HG03457 (cell line): ENCODE data around the gene HIBADH.

Experiments
- ATAC-seq: cut with Tn5 transposase; IDR thresholded peaks from one replicate; pipeline ENCODE4 v1.9.1; 2021; ENCODE audit warnings: moderate number of reproducible peaks; ENCODE audit not compliant: unreplicated experiment

Gene HIBADH

GRCh38 chr7:27662490-27663205 is at the start of gene HIBADH:
TSS of gene HIBADH (minus strand) at chr7:27662883. CDS start at chr7:27662788, 95 bp downstream.
- ATAC-seq: peak; percentile 99

DNA sequence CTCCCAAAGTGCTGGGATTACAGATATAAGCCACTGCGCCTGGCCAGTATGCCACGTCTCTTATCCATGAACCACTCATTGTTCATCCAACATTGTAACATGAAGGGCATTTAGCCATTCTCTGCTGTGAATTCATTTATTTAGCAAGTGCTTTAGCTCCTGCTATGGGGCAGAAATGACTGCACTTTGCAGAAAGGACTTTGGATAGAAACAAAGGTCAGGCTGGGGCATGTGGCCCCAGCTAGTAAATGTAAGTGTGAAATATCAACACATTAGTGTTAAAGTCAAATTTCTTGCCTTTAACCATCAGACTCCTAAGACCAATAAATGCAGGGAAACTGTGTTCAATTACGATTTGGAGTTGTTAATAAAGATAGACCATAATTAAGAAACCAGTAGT is 49.5 kb upstream of the HIBADH start:
- no peak for ATAC-seq

DNA sequence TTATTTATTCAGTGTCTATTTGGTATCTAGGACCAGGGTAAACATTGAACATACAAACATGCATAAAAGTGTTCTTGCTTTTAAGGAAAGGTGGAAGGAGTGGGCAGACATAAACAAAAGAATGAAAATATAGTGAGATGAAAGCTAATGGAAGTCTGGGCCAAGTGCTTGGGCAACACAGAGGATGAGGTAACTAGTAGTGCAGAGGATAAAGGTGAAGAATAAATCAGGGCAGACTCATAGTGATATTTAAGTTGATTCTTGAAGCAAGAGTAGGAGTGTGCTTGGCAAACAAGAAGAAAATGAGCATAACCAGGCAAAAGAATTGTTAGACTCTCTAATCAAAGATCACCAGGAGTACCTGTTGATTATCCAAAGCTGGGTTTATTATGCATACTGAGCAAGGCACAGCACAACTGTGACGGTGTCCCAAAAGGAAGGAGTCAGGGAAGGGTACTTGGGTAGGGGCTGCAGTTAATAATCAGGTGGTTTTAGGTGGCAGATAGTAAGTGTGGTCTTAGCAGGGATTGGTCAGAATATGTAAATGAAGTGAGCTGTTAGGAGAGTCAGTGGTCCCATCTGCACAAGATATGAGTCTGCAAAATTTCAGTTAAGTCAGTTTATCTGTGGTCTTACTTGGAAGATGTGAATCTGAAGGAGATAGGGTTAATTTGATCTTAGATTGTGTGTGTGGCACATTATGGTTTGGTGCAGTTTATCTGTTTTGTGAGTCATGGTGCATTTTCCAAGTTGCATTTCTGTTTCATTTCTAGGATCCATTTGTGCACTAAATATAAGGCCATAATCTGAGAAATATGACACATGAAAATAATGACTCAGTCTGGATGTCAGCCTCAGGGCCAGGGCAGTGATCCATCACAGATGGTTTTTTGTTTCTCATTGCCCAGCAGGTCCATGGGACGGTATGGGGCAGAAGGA is 46.7 kb upstream of the HIBADH start:
- ATAC-seq: no peak

DNA sequence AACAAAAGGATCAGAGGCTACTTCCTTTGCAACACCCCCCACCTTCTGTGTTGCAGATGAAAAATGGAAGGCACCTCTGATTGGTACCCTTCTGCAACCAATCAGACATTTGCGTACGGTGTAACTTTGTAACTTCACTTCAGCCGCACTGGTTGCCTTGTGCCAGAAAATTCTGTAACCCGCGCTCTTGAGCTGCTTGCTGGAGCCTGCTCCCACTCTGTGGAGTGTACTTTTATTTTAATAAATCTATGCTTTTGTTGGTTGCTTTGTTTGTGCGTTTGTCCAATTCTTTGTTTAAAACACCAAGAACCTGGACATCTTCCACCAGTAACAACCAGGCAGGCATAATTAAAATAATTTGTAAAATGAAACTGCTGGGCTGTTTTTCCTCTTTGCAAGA is 45.8 kb upstream of the HIBADH start:
- ATAC-seq: no peak

DNA sequence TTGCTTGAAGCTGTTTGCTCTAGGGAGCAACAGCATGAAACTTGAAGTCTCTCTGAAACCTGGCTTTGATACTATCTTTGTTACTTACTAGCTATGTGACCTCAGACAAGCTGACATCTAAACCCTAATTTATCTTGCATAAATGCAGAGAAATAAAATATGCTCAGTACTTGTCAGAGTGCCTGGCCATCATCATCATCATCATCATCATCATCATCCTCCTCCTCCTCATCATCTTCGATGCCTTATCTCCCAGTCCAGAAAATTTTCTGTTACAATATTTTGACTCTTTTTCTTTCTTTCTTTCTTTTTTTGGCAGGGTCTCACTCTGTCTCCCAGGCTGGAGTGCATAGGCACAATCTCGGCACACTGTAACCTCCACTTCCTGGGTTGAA is 42.5 kb upstream of the HIBADH start:
- no peak for ATAC-seq

DNA sequence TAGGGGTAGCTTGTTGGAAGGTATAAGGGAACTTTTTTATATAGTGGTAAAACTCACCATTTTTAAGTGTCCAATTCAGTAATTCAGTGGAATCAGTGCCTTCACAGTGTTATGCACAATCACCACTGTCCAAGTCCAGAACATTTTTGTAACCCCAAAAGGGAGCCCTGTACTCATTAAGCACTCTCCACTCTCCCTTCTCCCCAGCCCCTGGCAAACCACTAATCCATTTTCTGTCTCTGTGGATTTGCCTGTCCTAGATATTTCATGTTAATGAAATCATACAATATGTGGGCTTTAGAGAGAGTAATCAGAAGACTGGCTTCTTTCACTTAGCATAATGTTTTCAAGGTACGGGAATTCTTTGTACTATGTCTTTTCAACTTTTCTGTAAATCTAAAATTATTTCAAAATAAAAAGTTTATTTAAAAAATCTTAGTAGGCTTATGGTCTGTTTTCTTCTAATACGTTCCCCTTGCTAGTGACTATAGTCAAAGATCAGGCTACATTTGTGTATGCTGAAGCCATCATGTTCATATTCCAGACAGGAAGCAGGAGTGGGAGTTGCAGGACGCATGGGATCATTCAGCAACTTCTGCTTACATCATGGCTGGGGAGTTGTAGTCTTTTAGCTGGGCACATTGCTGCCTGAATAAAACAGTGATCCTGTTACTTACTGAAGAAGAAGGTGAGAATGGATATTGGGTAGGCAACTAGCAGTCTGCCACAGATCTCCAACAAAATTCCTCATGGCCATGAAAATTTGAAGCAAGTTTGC is 41.9 kb upstream of the HIBADH start:
- no peak for ATAC-seq

DNA sequence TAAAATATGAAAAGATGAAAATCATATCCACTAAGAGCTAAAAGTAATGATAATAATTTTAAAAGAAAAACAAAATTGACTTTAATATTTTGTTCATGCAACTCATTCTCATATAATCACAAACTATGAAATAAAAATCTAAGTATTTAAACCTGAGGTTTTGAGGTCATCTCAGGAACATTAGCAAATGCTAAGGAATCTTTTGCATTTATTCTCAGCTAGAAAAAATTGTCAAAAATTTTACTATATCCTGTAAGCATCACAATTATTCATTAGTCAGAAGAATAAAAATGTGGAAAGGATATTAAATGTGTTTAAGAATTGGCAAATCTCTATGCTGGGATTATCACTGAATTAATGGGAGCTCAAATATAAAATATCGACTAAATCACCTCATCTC is 40.5 kb upstream of the HIBADH start:
- ATAC-seq: no peak

GRCh38 chr7:27700501-27700900 is 37.8 kb upstream of the HIBADH start:
- no peak for ATAC-seq

DNA sequence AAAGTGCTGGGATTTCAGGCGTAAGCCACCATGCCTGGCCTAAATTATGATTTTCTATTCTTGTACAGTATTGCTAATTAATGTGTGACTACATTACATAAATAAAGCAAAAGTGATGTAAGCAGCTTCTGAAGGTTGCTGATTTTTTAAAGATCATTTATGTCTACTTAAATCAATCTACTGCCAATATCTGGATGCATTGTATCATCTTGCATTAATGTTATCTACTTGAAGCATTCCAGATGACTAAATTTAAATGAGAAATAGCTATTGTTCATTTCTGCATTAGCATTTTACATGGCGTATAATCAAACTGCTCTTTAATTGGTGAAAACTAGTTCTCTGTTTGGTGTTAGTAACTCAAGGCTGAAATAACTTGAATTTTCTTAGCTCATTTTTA is 37.1 kb upstream of the HIBADH start:
- ATAC-seq: no peak

- no peak for ATAC-seq
Measured at GRCh38 chr7:27697861-27698430, 35.3 kb upstream of the HIBADH start.

DNA sequence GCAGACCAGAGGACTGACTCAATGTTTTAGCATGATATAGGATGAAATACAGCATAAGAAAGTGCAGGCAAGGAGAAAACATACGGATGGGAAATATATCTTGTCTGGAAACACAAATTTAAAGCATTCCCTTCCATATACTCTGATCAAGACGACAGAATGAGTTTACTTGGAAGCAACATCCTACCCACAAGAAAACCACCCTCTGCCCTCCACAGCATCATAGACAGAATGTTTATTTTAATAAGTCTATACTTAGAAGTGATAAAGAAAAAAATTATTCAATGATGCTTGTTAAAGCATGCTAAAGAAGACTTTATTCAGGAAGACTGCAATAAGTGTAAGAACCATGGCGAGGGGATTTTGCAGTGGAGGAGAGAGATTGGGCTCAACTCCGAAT is 32.4 kb upstream of the HIBADH start:
- ATAC-seq: no peak

- no peak for ATAC-seq
Measured at GRCh38 chr7:27693794-27694193, 31.1 kb upstream of the HIBADH start.

GRCh38 chr7:27690649-27691048 is 28.0 kb upstream of the HIBADH start:
- ATAC-seq: no peak

DNA sequence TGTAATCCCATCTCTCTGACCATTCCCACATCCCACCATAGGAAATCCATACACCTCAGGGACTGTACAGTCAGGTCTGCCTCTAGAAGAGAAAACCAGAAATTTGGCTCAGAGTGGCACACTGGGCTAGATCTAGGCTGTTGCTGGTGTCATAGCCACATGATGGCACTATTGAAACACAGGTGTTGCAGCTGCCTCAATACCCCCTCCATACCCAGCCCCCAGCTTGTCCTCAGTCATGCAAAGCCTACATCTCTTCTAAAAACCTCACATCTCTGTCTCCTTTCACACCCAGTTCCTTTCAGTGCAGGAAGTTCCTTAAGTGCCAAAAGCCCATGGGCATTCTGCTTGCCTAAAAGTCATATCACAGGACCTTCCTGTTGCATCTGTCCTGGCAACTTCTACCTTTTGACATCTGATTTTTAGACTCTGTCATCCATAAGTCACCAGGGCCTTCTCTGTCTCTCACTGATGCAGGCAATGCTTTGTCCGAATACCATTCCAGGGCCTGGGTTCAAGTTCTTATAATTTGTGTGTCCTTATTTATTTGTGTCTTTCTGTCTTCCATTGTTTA is 27.0 kb upstream of the HIBADH start:
- ATAC-seq: no peak

DNA sequence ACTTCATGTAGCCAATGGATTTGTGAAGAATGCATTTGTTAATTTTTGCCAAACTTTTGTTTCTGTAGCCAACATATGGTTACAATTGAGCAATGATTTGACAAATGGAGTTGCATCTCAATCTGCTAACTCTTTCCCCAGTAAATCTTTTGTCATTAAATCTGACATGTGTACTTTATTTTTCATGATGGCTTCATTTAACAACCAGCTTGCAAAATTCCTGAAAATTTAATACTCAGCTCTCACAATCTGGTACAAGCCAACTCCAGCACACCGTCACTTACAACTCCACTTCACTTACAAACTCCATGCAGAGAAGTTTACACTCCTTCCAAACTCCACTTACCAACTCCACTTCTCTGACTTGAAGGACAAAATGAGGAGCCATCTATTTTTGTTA is 26.5 kb upstream of the HIBADH start:
- ATAC-seq: no peak

- ATAC-seq: no peak
Measured at GRCh38 chr7:27688646-27689045, 26.0 kb upstream of the HIBADH start.

DNA sequence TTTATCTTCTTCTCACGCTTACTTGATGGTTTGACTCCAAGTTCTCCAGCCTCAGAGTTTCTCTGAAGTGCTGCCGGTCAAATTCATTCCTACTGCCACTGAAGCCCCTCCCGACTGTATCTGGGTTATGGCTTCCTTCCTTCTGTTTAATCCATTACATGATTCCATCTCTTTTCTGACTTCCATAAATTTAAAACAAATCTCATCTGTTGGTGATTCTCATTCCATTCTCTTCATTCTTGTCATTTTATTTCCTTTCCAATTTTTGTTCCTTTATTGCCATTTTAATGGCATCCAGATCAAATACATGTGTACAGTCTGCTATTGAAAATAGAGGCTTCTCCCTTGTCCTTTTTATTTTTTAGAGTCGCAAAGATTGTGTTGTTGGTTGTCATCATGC is 25.4 kb upstream of the HIBADH start:
- no peak for ATAC-seq

- no peak for ATAC-seq
Measured at GRCh38 chr7:27686315-27686714, 23.6 kb upstream of the HIBADH start.

GRCh38 chr7:27685893-27686292 is 23.2 kb upstream of the HIBADH start:
- no peak for ATAC-seq

DNA sequence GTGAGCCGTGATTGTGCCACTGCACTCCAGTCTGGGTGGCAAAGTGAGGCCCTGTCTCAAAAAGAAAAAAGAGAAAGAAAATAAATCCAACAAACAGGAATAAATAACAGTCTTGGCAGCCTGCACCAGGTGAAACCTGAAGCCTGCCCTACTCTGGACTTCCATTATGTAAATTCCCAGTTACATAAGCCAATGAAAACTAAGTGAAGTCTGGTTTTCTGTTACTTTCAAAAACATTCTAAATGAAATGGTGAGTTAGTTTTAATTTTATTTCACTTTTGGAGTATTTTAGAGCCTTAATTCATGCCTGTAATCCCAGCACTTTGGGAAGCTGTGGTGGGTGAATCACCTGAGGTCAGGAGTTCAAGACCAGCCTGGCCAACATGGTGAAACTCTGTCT is 22.5 kb upstream of the HIBADH start:
- ATAC-seq: no peak

- ATAC-seq: no peak
Measured at GRCh38 chr7:27684491-27684890, 21.8 kb upstream of the HIBADH start.
